H1 (cell line): Measurements from ENCODE around the gene NR5A1. TPM values are rescaled to one million over a fixed set of nuclear protein-coding genes. Genes with fewer than 3 reads are reported as not detected.

Experiments
- CTCF ChIA-PET: fragments of 300-600 bp; sonication (Branson Sonifier 250); formaldehyde crosslinking; loops from one replicate; lab custom pipeline; 2021; ENCODE audit not compliant: partially characterized antibody; lab: Charles Lee
- POLR2A ChIA-PET: fragments of 300-600 bp; sonication (Branson Sonifier 250); formaldehyde crosslinking; loops from one replicate; lab custom pipeline; 2021; ENCODE audit warnings: inconsistent platforms; ENCODE audit not compliant: partially characterized antibody; lab: Charles Lee
- DNase-seq, 2 experiments: peaks; one replicate each; pipeline versions ENCODE4 v3.0.0 to v3.0.0-alpha.2; 2010 to 2022; ENCODE audit warnings: low spot score in 2 of 2, low read depth in 1 of 2, mixed read lengths in 1 of 2
- FAIRE-seq: peaks from 2 replicates; lab custom pipeline; 2011; peaks lifted over from hg19 to GRCh38; lab: Jason Lieb, UNC
- H2AFZ ChIP-seq: 2 replicates; pipeline ENCODE4 v1.8.1; 2012; ENCODE audit warnings: low read length, inconsistent platforms
- H2AK5ac ChIP-seq: 2 replicates; pipeline ENCODE4 v1.6.1; 2013; ENCODE audit warnings: low read depth, low read length
- H2BK120ac ChIP-seq: replicated peaks from 2 replicates; pipeline ENCODE3; 2013; ENCODE audit warnings: low read depth, low read length, inconsistent platforms
- H2BK12ac ChIP-seq: 2 replicates; pipeline ENCODE4 v1.6.1; 2013; ENCODE audit warnings: low read depth, low read length
- H2BK15ac ChIP-seq: 2 replicates; pipeline ENCODE4 v1.6.1; 2013; ENCODE audit warnings: low read length
- H2BK20ac ChIP-seq: 2 replicates; pipeline ENCODE4 v1.6.1; 2013; ENCODE audit warnings: low read length
- H2BK5ac ChIP-seq: 2 replicates; pipeline ENCODE4 v1.6.1; 2013; ENCODE audit warnings: low read depth, low read length
- H3K14ac ChIP-seq: 2 replicates; pipeline ENCODE4 v1.6.1; 2013; ENCODE audit warnings: inconsistent platforms; ENCODE audit not compliant: insufficient read length
- H3K18ac ChIP-seq: 2 replicates; pipeline ENCODE4 v1.6.1; 2013; ENCODE audit warnings: low read length; ENCODE audit errors: extremely low read depth
- H3K23ac ChIP-seq: 2 replicates; pipeline ENCODE4 v1.6.1; 2013; ENCODE audit warnings: inconsistent platforms; ENCODE audit not compliant: insufficient read length
- H3K23me2 ChIP-seq: 2 replicates; pipeline ENCODE4 v1.6.1; 2013; ENCODE audit warnings: low read depth, low read length
- H3K27ac ChIP-seq: 2 replicates; pipeline ENCODE4 v1.6.1; 2011; ENCODE audit warnings: low read depth, low read length, inconsistent platforms
- H3K27me3 ChIP-seq, 4 experiments: replicated peaks in 1 of 4; 1 replicate in 1 of 4; 2 replicates in 3 of 4; pipeline versions ENCODE4 v1.6.1 to v1.8.1; 2011 to 2013; ENCODE audit warnings: low read length in 3 of 4, mild to moderate bottlenecking in 3 of 4, inconsistent platforms in 2 of 4, mixed read lengths in 2 of 4, moderate library complexity in 1 of 4; ENCODE audit not compliant: control insufficient read depth in 3 of 4, insufficient read depth in 3 of 4; ENCODE audit errors: extremely low read depth in 1 of 4
- H3K36me3 ChIP-seq, 4 experiments: 2 replicates each; pipeline versions ENCODE4 v1.6.1 to v1.8.1; 2011 to 2013; ENCODE audit warnings: mild to moderate bottlenecking in 4 of 4, low read length in 3 of 4, moderate library complexity in 2 of 4, control low read depth in 1 of 4, inconsistent platforms in 1 of 4; ENCODE audit not compliant: insufficient read depth in 4 of 4, control insufficient read depth in 2 of 4
- H3K4ac ChIP-seq: replicated peaks from 2 replicates; pipeline ENCODE3; 2013; ENCODE audit warnings: low read length, low read depth, mixed read lengths, inconsistent platforms; ENCODE audit not compliant: insufficient read length
- H3K4me1 ChIP-seq, 4 experiments: replicated peaks in 1 of 4; 1 replicate in 1 of 4; 2 replicates in 3 of 4; pipeline versions ENCODE4 v1.6.1 to v1.8.1; 2011 to 2013; ENCODE audit warnings: low read length in 3 of 4, inconsistent platforms in 2 of 4, mixed read lengths in 1 of 4; ENCODE audit not compliant: insufficient read depth in 4 of 4, control insufficient read depth in 3 of 4
- H3K4me2 ChIP-seq, 2 experiments: 2 replicates each; pipeline versions ENCODE4 v1.6.1 to v1.8.1; 2011 to 2013; ENCODE audit warnings: low read depth in 2 of 2, low read length in 2 of 2, control low read depth in 1 of 2, inconsistent platforms in 1 of 2, mild to moderate bottlenecking in 1 of 2; ENCODE audit not compliant: insufficient read depth in 1 of 2
- H3K4me3 ChIP-seq, 4 experiments: fragments of 200-600, 300-600 bp in 1 of 4; sonication (generic), shearing (Covaris generic), sonication (Bioruptor Twin) in 1 of 4; 2 replicates each; pipeline versions ENCODE4 v1.5.1 to v1.8.1; 2011 to 2016; ENCODE audit warnings: low read length in 4 of 4, low read depth in 3 of 4, control low read depth in 2 of 4, inconsistent platforms in 2 of 4, mild to moderate bottlenecking in 2 of 4, mixed read lengths in 1 of 4, moderate library complexity in 1 of 4; ENCODE audit not compliant: insufficient read depth in 2 of 4; ENCODE audit errors: extremely low read depth in 1 of 4
- H3K56ac ChIP-seq: replicated peaks from 2 replicates; pipeline ENCODE3; 2013; ENCODE audit warnings: low read depth, mild to moderate bottlenecking, mixed read lengths, low read length, inconsistent platforms; ENCODE audit not compliant: insufficient read length
- H3K79me1 ChIP-seq: 2 replicates; pipeline ENCODE4 v1.6.1; 2013; ENCODE audit warnings: low read depth, low read length, control low read depth
- H3K79me2 ChIP-seq, 2 experiments: 2 replicates each; pipeline versions ENCODE4 v1.6.1 to v1.8.1; 2012 to 2013; ENCODE audit warnings: low read length in 2 of 2, mild to moderate bottlenecking in 2 of 2, inconsistent platforms in 1 of 2; ENCODE audit not compliant: insufficient read depth in 2 of 2, control insufficient read depth in 1 of 2
- H3K9ac ChIP-seq, 4 experiments: replicated peaks in 1 of 4; 1 replicate in 1 of 4; 2 replicates in 3 of 4; pipeline versions ENCODE4 v1.6.1 to v1.8.1; 2011 to 2013; ENCODE audit warnings: low read depth in 3 of 4, low read length in 3 of 4, control low read depth in 2 of 4, mild to moderate bottlenecking in 2 of 4, moderate library complexity in 2 of 4, inconsistent platforms in 1 of 4; ENCODE audit errors: extremely low read depth in 1 of 4
- H3K9me3 ChIP-seq, 2 experiments: 2 replicates each; pipeline versions ENCODE4 v1.6.1 to v1.8.1; 2012 to 2013; ENCODE audit warnings: mild to moderate bottlenecking in 2 of 2, moderate library complexity in 2 of 2, control low read depth in 1 of 2, inconsistent platforms in 1 of 2, low read depth in 1 of 2, low read length in 1 of 2, mixed read lengths in 1 of 2; ENCODE audit not compliant: insufficient read depth in 2 of 2
- H4K20me1 ChIP-seq, 2 experiments: replicated peaks in 1 of 2; 2 replicates each; pipeline versions ENCODE3 to v1.8.1; 2011 to 2013; ENCODE audit warnings: inconsistent platforms in 2 of 2, low read length in 2 of 2, mild to moderate bottlenecking in 1 of 2; ENCODE audit not compliant: insufficient read depth in 2 of 2, control insufficient read depth in 1 of 2
- H4K5ac ChIP-seq: 2 replicates; pipeline ENCODE4 v1.6.1; 2013; ENCODE audit warnings: low read length, low read depth, mixed read lengths, inconsistent platforms; ENCODE audit not compliant: insufficient read length
- H4K8ac ChIP-seq: 2 replicates; pipeline ENCODE4 v1.8.0; 2013; ENCODE audit warnings: mild to moderate bottlenecking, moderate library complexity, low read length, inconsistent platforms; ENCODE audit not compliant: insufficient read depth; ENCODE audit errors: extremely low read depth
- H4K91ac ChIP-seq: replicated peaks from 2 replicates; pipeline ENCODE3; 2013; ENCODE audit warnings: low read length, mixed read lengths, inconsistent platforms; ENCODE audit not compliant: insufficient read length
- CBX5 ChIP-seq: fragments of 300-800, 300-1000 bp; sonication (generic); IDR thresholded peaks from 2 replicates; pipeline ENCODE4 v1.7.1; 2016; ENCODE audit warnings: antibody characterized with exemption, low read length, low read depth
- CHD1 ChIP-seq: IDR thresholded peaks from 2 replicates; pipeline ENCODE4 v1.6.1; 2012; ENCODE audit warnings: low read depth, low read length, improper control_type of control experiment
- EGR1 ChIP-seq: IDR thresholded peaks from 2 replicates; pipeline ENCODE4 v1.6.1; 2011; ENCODE audit warnings: low read depth, low read length, borderline replicate concordance
- EP300 ChIP-seq, 2 experiments: IDR thresholded peaks; 1 replicate in 1 of 2; 2 replicates in 1 of 2; pipeline ENCODE4 v1.6.1; 2011 to 2012; ENCODE audit warnings: low read depth in 2 of 2, low read length in 2 of 2, mild to moderate bottlenecking in 2 of 2, borderline replicate concordance in 1 of 2, inconsistent platforms in 1 of 2, moderate library complexity in 1 of 2
- KDM5A ChIP-seq: fragments of 200-600 bp; IDR thresholded peaks from 2 replicates; pipeline ENCODE4 v1.7.1; 2012; ENCODE audit warnings: mild to moderate bottlenecking, low read length, inconsistent platforms, mixed read lengths
- NANOG ChIP-seq: IDR thresholded peaks from 2 replicates; pipeline ENCODE4 v1.6.1; 2011; ENCODE audit warnings: low read length, low read depth, mild to moderate bottlenecking, inconsistent platforms; ENCODE audit not compliant: insufficient read depth, poor library complexity, severe bottlenecking
- POLR2A ChIP-seq, 2 experiments: IDR thresholded peaks; 1 replicate in 1 of 2; 2 replicates in 1 of 2; pipeline ENCODE4 v1.6.1; 2011; ENCODE audit warnings: low read depth in 2 of 2, low read length in 2 of 2, mild to moderate bottlenecking in 2 of 2; ENCODE audit errors: control extremely low read depth in 1 of 2
- POLR2AphosphoS5 ChIP-seq: IDR thresholded peaks from 2 replicates; pipeline ENCODE4 v1.6.1; 2011; ENCODE audit warnings: low read depth, low read length
- RAD21 ChIP-seq, 2 experiments: IDR thresholded peaks in 1 of 2; conservative IDR thresholded peaks in 1 of 2; 2 replicates each; pipeline ENCODE4 v1.6.1; 2011; ENCODE audit warnings: low read depth in 2 of 2, low read length in 2 of 2, improper control_type of control experiment in 1 of 2, inconsistent platforms in 1 of 2, mild to moderate bottlenecking in 1 of 2, moderate library complexity in 1 of 2
- SIX5 ChIP-seq: IDR thresholded peaks from 2 replicates; pipeline ENCODE4 v1.6.1; 2011; ENCODE audit warnings: mild to moderate bottlenecking, low read depth, low read length
- WGBS, 2 experiments: shearing (Covaris generic) in 1 of 2; methylation state at CpG; one replicate each; pipeline versions ENCODE4 v1.1.6 to v1.1.7; 2013 to 2015; ENCODE audit warnings: low lambda C conversion rate in 2 of 2, mixed read lengths in 2 of 2, inconsistent platforms in 1 of 2, low coverage in 1 of 2, missing lambda C conversion rate in 1 of 2; ENCODE audit not compliant: insufficient replicate concordance in 2 of 2, insufficient coverage in 1 of 2, insufficient read length in 1 of 2; ENCODE audit errors: extremely low coverage in 1 of 2, missing lambda C conversion rate in 1 of 2; 5-methylcytosine and 5-hydroxymethylcytosine counted together
- polyA plus RNA-seq, 7 experiments: library from polyadenylated mRNA; depleted of rRNA in 3 of 7; stranded (reverse) in 5 of 7; unstranded in 2 of 7; fragments of >200 nt in 5 of 7; fragments of 200-250 nt in 2 of 7; gene quantifications; 1 replicate in 5 of 7; 2 replicates in 1 of 7; 4 replicates in 1 of 7; pipeline versions ENCODE4 v1.2.1 to v1.2.3, GENCODE V29; 2011 to 2013; ENCODE audit warnings: missing spikeins in 2 of 7, mixed read lengths in 2 of 7
- total RNA-seq: library from RNA; stranded (reverse); fragmentation: NEBNext Ultra II Directional; extraction: Animal tissue kit (Norgen Biotek cat#: 25700); gene quantifications from 2 replicates; pipeline ENCODE4 v1.2.1, GENCODE V29; 2021
- TF ChIP-seq, protein P1 (sequence below): IDR thresholded peaks from 2 replicates; pipeline ENCODE4 v1.6.1; 2011; ENCODE audit warnings: low read length, improper control_type of control experiment
- TF ChIP-seq, protein P2 (sequence below): IDR thresholded peaks from 2 replicates; pipeline ENCODE4 v1.6.1; 2011; ENCODE audit warnings: low read depth, mild to moderate bottlenecking, low read length; ENCODE audit not compliant: insufficient read depth

The NR5A1 gene
- total and polyA plus RNA-seq, 2 of the 8 experiments (the other 6 are each of a cell fraction or from before 2014, with no cell fraction given), result 0.29 to 0.58 TPM

DNA sequence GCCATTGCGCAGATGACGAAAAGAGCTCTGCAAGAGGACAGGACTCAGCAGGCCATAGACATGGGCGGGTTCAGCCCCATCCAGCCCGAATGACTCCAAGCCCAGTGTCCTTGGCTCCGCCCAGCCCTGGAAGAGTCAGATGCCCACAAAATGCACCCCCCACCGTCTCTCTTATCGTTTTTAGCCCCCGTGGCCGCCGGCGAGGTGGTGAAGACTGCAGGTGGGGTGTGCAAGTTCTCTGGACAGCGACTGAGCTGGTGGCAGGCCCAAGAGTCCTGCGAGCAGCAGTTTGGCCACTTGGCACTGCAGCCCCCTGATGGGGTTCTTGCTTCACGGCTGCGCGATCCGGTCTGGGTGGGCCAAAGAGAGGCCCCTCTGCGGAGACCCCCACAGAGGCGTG lies 54.9 kb downstream of the NR5A1 start:
- H4K5ac ChIP-seq, result no peak overlapping the region
- peaks cover 13% of the 10 kb centered on the region; the same call in 1 of the 2 replicates for H3K23me2 ChIP-seq
- H2AFZ ChIP-seq, result no peak overlapping the region
- no peak overlapping the region for H3K14ac ChIP-seq
- no peaks in the 10 kb centered on the region for H3K79me2 ChIP-seq
- no peak overlapping the region for H2BK15ac ChIP-seq
- H3K4ac ChIP-seq, result no peak overlapping the region
- H2BK20ac ChIP-seq, result no peak overlapping the region
- H3K79me1 ChIP-seq, result no peaks in the 10 kb centered on the region
- H3K18ac ChIP-seq, result no peak overlapping the region
- no peak for FAIRE-seq
- H4K20me1 ChIP-seq, result no peaks in the 10 kb centered on the region
- H3K56ac ChIP-seq, result no peak overlapping the region
- peaks cover 10 to 33% (median 25%) of the 10 kb centered on the region in 4 experiments for H3K27me3 ChIP-seq
- no peak overlapping the region for H2BK5ac ChIP-seq
- no peak overlapping the region for H2AK5ac ChIP-seq
- H3K36me3 ChIP-seq, result peaks cover 0 to 3% (median 0%) of the 10 kb centered on the region in 4 experiments; a peak in 1 of 8 replicates
- DNase-seq, result no peak
- peaks cover 0 to 16% (median 15%) of the 10 kb centered on the region in 4 experiments; a peak in 6 of 7 replicates for H3K4me1 ChIP-seq
- H3K23ac ChIP-seq, result no peak overlapping the region
- H2BK120ac ChIP-seq, result no peak overlapping the region
- H2BK12ac ChIP-seq, result no peak overlapping the region; the same call in 1 of the 2 replicates
- ChIA-PET CTCF (interaction anchor here (0.8 to 6.6 kb wide), 6 partner anchors 22 to 42 kb away, joined by 3 to 35 read pairs (median 6); no protein-coding TSS in a partner anchor), POLR2A (interaction anchor here (1.0 kb wide), 1 partner anchor 26 kb away, joined by 3 read pairs; no protein-coding TSS in a partner anchor)
- no peak overlapping the region for H3K9ac ChIP-seq
- no peak overlapping the region for H4K8ac ChIP-seq
- peaks cover 0 to 4% of the 10 kb centered on the region in 2 experiments; a peak in 2 of 4 replicates for H3K9me3 ChIP-seq
- H4K91ac ChIP-seq, result no peak overlapping the region
- no peak overlapping the region for H3K27ac ChIP-seq
- no peak overlapping the region for H3K4me3 ChIP-seq
- no peak overlapping the region for H3K4me2 ChIP-seq
- 95% methylated on average over 19 of the region's 19 CpGs; no CpG with 5 or more reads in 1 of the 2 experiments for WGBS, 2 experiments
- TF ChIP-seq SIX5 (no peak), POLR2AphosphoS5 (no peak), NANOG (no peak), EP300 (IDR thresholded peaks at IDR 0.05; ENCODE audit: borderline replicate concordance in 1 of 2, low read depth in 2 of 2, low read length in 2 of 2) (no peak), EGR1 (no peak), KDM5A (no peak), POLR2A (IDR thresholded peaks at IDR 0.05; ENCODE audit: control extremely low read depth in 1 of 2, low read depth in 2 of 2, low read length in 2 of 2) (no peak), RAD21 (IDR thresholded peaks at IDR 0.05 in 1 of 2, conservative IDR thresholded peaks at IDR 0.05 in 1 of 2; ENCODE audit: low read depth in 2 of 2, low read length in 2 of 2) (no peak), CHD1 (no peak), CBX5 (no peak)
- TF ChIP-seq, protein P1, sequence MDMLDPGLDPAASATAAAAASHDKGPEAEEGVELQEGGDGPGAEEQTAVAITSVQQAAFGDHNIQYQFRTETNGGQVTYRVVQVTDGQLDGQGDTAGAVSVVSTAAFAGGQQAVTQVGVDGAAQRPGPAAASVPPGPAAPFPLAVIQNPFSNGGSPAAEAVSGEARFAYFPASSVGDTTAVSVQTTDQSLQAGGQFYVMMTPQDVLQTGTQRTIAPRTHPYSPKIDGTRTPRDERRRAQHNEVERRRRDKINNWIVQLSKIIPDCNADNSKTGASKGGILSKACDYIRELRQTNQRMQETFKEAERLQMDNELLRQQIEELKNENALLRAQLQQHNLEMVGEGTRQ, result no peak
- TF ChIP-seq, protein P2, sequence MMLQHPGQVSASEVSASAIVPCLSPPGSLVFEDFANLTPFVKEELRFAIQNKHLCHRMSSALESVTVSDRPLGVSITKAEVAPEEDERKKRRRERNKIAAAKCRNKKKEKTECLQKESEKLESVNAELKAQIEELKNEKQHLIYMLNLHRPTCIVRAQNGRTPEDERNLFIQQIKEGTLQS, result no peak
